Tibial nerve (tissue), 4 donors: ENCODE data around the gene LCN12. TPM values are rescaled to one million over a fixed set of nuclear protein-coding genes. Genes with fewer than 3 reads are reported as not detected.

Source experiments
- DNase-seq, 2 donors: peaks; one replicate each; pipeline ENCODE4 v3.0.0-alpha.2; 2019; ENCODE audit warnings: low spot score in 2 of 2
- H3K27ac ChIP-seq, 4 donors: fragments of 200-600 bp; sonication (generic) in 3 of 4; one replicate each; pipeline ENCODE4 v1.5.1; 2017 to 2019; ENCODE audit warnings: mild to moderate bottlenecking in 1 of 4
- H3K27me3 ChIP-seq, 2 donors: fragments of 200-600 bp; sonication (generic) in 1 of 2; one replicate each; pipeline versions ENCODE4 v1.5.1 to v1.6.0; 2017 to 2019
- H3K36me3 ChIP-seq, 3 donors: fragments of 200-600 bp; sonication (generic); one replicate each; pipeline ENCODE4 v1.5.1; 2018 to 2019
- H3K4me1 ChIP-seq, 4 donors: fragments of 200-600 bp; sonication (generic) in 3 of 4; one replicate each; pipeline ENCODE4 v1.5.1; 2017 to 2019
- H3K4me3 ChIP-seq, 4 donors: fragments of 200-600 bp; sonication (generic) in 3 of 4; one replicate each; pipeline ENCODE4 v1.5.1; 2017 to 2019; ENCODE audit warnings: mild to moderate bottlenecking in 1 of 4, moderate library complexity in 1 of 4
- H3K9me3 ChIP-seq, 4 donors: fragments of 200-600 bp; sonication (generic) in 3 of 4; one replicate each; pipeline ENCODE4 v1.5.1; 2017 to 2019
- EP300 ChIP-seq, 2 donors: sonication (generic); formaldehyde crosslinking; IDR thresholded peaks; one replicate each; pipeline ENCODE4 v1.6.1; 2017; ENCODE audit warnings: antibody characterized with exemption in 2 of 2, mild to moderate bottlenecking in 1 of 2
- POLR2A ChIP-seq, 2 donors: fragments of 450-650 bp; IDR thresholded peaks; one replicate each; pipeline ENCODE4 v1.6.1; 2017; ENCODE audit warnings: antibody characterized with exemption in 2 of 2, mild to moderate bottlenecking in 2 of 2, moderate library complexity in 2 of 2
- WGBS, 2 donors: methylation state at CpG; one replicate each; pipeline ENCODE4 v1.1.5; 2018; 5-methylcytosine and 5-hydroxymethylcytosine counted together
- total RNA-seq, 4 donors: library from RNA; depleted of rRNA; stranded (reverse); fragments of >200 nt; gene quantifications; one replicate each; pipeline ENCODE4 v1.1.0, GENCODE V29; 2016
- TF ChIP-seq, protein P1 (sequence below), 5 experiments: fragments of 200-600 bp in 3 of 5; fragments of 450-650 bp in 2 of 5; sonication (generic) in 3 of 5; IDR thresholded peaks; one replicate each; pipeline ENCODE4 v1.5.1; 2016 to 2019; ENCODE audit warnings: antibody characterized with exemption in 5 of 5, mild to moderate bottlenecking in 3 of 5, moderate library complexity in 2 of 5

LCN12 gene
- total RNA-seq, 4 donors from 2014 or later = 2.4 to 16.8 (median 7.8) TPM

DNA sequence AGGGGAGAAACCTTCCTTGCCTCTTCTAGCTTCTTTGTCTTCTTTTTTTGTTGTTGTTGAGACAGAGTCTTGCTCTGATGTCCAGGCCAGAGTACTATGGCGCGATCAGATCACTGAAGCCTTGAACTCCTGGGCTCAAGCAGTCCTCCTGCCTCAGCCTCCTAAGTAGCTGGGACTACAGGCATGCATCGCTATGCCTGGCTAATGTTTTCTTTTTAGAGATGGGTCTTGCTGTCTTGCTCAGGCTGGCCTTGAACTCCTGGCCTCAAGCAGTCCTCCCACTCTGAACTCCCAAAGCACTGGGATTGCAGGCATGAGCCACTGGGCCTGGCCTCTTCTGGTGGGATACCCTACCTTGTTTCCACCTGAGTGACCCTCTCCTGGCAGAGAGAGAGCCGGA, 36.8 kb downstream of the LCN12 start:
- DNase-seq = no peak
- Histone ChIP-seq H3K27me3 (peaks cover 0 to 28% of the 10 kb centered on the region in 2 donors), H3K4me1 (peaks cover 0 to 39% (median 23%) of the 10 kb centered on the region in 4 donors), H3K27ac (no peak overlapping the region), H3K36me3 (peaks cover 0 to 5% (median 0%) of the 10 kb centered on the region in 3 donors), H3K4me3 (no peak overlapping the region), H3K9me3 (no peaks in the 10 kb centered on the region)
- TF ChIP-seq, protein P1, sequence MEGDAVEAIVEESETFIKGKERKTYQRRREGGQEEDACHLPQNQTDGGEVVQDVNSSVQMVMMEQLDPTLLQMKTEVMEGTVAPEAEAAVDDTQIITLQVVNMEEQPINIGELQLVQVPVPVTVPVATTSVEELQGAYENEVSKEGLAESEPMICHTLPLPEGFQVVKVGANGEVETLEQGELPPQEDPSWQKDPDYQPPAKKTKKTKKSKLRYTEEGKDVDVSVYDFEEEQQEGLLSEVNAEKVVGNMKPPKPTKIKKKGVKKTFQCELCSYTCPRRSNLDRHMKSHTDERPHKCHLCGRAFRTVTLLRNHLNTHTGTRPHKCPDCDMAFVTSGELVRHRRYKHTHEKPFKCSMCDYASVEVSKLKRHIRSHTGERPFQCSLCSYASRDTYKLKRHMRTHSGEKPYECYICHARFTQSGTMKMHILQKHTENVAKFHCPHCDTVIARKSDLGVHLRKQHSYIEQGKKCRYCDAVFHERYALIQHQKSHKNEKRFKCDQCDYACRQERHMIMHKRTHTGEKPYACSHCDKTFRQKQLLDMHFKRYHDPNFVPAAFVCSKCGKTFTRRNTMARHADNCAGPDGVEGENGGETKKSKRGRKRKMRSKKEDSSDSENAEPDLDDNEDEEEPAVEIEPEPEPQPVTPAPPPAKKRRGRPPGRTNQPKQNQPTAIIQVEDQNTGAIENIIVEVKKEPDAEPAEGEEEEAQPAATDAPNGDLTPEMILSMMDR (IDR thresholded peaks at IDR 0.05) = no peak
- TF ChIP-seq POLR2A (IDR thresholded peaks at IDR 0.05) = no peak
- TF ChIP-seq EP300 (IDR thresholded peaks at IDR 0.05) = no peak
- 90 to 91% methylated on average over 4 of the region's 4 CpGs for WGBS, 2 donors

DNA sequence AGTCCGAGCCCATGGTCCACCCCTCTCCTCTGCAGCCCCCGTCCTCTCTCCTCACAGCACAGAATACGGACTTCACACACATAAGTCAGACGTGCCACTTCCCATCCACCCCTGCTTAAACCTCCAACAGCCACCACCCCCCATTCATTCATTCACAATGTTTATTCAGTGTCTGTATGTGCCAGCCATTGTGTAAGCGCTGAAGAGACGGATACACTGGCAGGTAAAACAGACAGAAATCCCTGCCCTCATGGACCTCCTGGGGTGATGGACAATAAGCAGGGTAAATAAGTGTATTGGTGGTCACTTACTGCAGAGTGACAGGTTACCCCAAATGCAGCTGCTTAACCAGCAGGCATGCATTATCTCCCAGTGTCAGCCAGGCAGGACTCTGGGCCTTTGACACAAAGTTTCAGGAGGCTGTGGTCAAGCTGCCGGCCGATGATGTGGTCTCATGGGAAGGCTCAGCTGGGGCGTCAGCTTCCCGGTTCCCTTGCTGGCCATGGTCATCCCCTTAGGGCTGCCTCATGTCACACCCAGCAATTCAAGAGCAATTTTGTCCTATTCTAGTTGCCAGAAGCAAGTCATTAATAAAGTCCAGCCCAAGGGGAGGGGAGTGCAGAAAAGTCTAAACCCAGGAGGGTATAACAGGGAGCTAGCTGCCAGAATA, 38.3 kb downstream of the LCN12 start:
- no peak overlapping the region for H3K27ac ChIP-seq
- peaks cover 0 to 15% (median 0%) of the 10 kb centered on the region in 3 donors for H3K36me3 ChIP-seq
- H3K4me3 ChIP-seq = no peak overlapping the region
- DNase-seq = no peak
- peaks cover 0 to 45% (median 31%) of the 10 kb centered on the region in 4 donors for H3K4me1 ChIP-seq
- no peak for TF ChIP-seq POLR2A (IDR thresholded peaks at IDR 0.05)
- no peak for TF ChIP-seq EP300 (IDR thresholded peaks at IDR 0.05)
- TF ChIP-seq, protein P1 (IDR thresholded peaks at IDR 0.05) = no peak
- H3K9me3 ChIP-seq = no peaks in the 10 kb centered on the region
- 74 to 79% methylated on average over 10 of the region's 10 CpGs for WGBS, 2 donors
- peaks cover 0 to 13% of the 10 kb centered on the region in 2 donors for H3K27me3 ChIP-seq

GRCh38 chr9:136991993-136992818, 40.1 kb downstream of the LCN12 start, which contains the start of gene PAXX:
PAXX (plus strand) TSS chr9:136992422; CDS start chr9:136992444, 22 bp downstream.
- DNase-seq = peak; percentile 80
- H3K27ac ChIP-seq = peak within 1 kb of the TSS; percentile 74 to 89 (median 82)
- TF ChIP-seq, protein P1 (IDR thresholded peaks at IDR 0.05) = peak in 1 of 5 experiments; percentile 20
- TF ChIP-seq POLR2A (IDR thresholded peaks at IDR 0.05) = no peak
- TF ChIP-seq EP300 (IDR thresholded peaks at IDR 0.05) = peak in 1 of 2 donors; percentile 29
- peaks cover 0 to 15% (median 0%) of the 10 kb centered on the region in 3 donors for H3K36me3 ChIP-seq
- H3K4me3 ChIP-seq = peak within 1 kb of the TSS; percentile 71 to 96 (median 90)
- 0 to 1% methylated on average over 17 to 32 of the region's 92 CpGs for WGBS, 2 donors
- no peaks in the 10 kb centered on the region for H3K9me3 ChIP-seq
- peaks cover 0 to 55% (median 46%) of the 10 kb centered on the region in 4 donors for H3K4me1 ChIP-seq
- no peaks in the 10 kb centered on the region for H3K27me3 ChIP-seq

DNA sequence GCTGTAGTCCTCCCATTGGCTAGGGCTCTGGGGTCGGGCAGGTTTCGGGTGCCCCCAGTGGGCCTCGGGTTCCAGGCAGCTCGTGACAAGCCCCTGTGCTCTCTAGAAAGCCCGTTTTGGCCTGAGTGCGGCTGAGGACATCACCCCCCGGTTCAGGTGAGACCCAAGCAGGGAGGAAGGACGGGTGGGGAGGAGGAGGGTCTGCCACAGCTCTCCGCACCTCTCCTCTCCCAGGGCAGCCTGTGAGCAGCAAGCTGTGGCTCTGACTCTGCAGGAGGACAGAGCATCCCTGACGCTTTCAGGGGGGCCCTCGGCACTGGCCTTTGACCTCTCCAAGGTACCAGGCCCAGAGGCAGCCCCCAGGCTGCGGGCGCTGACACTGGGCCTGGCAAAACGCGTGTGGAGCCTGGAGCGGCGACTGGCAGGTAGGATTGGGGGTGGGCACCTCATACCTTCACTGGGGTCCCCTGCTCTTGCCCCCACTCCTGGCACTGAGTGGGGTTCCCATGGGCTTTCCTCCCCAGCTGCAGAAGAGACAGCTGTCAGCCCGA, 40.8 kb downstream of the LCN12 start:
- H3K4me3 ChIP-seq = peak overlapping the region; percentile 71 to 96 (median 90)
- H3K9me3 ChIP-seq = no peaks in the 10 kb centered on the region
- no peaks in the 10 kb centered on the region for H3K27me3 ChIP-seq
- H3K4me1 ChIP-seq = peaks cover 0 to 62% (median 51%) of the 10 kb centered on the region in 4 donors
- 10 to 39% methylated on average over 10 to 17 of the region's 18 CpGs for whole genome bisulfite sequencing, 2 donors
- no peak for DNase-seq
- peaks cover 0 to 15% (median 0%) of the 10 kb centered on the region in 3 donors for H3K36me3 ChIP-seq
- no peak for TF ChIP-seq EP300 (IDR thresholded peaks at IDR 0.05)
- TF ChIP-seq, protein P1 (IDR thresholded peaks at IDR 0.05) = no peak
- TF ChIP-seq POLR2A (IDR thresholded peaks at IDR 0.05) = no peak
- H3K27ac ChIP-seq = peak overlapping the region; percentile 30 to 89 (median 72)
